H1 (cell line): ENCODE results near the gene ARHGAP42.

Experiments
- ATF2 ChIP-seq: IDR thresholded peaks from 2 replicates; pipeline ENCODE4 v1.6.1; 2012; ENCODE audit warnings: low read length, inconsistent platforms
- BACH1 ChIP-seq: IDR thresholded peaks from 2 replicates; pipeline ENCODE4 v1.6.1; 2012; ENCODE audit warnings: low read length, improper control_type of control experiment
- CBX8 ChIP-seq: fragments of 300-800, 300-1000 bp; sonication (generic); IDR thresholded peaks from 2 replicates; pipeline ENCODE4 v1.7.1; 2016; ENCODE audit warnings: low read depth, low read length, borderline replicate concordance
- CEBPB ChIP-seq: IDR thresholded peaks from 2 replicates; pipeline ENCODE4 v1.6.1; 2012; ENCODE audit warnings: low read depth, low read length
- CTCF ChIP-seq, 3 experiments: IDR thresholded peaks; 1 replicate in 2 of 3; 2 replicates in 1 of 3; pipeline versions ENCODE4 v1.5.1 to v1.6.1; 2011; ENCODE audit warnings: low read length in 3 of 3, mild to moderate bottlenecking in 3 of 3, inconsistent platforms in 2 of 3, low read depth in 1 of 3, moderate library complexity in 1 of 3; ENCODE audit not compliant: insufficient read depth in 1 of 3; ENCODE audit errors: control extremely low read depth in 1 of 3
- EZH2 ChIP-seq: fragments of 200-600 bp; sonication (generic); IDR thresholded peaks from 2 replicates; pipeline ENCODE4 v1.7.1; 2012; ENCODE audit warnings: low read depth, mild to moderate bottlenecking, moderate library complexity, low read length, inconsistent platforms; ENCODE audit not compliant: severe bottlenecking
- JUN ChIP-seq: IDR thresholded peaks from 2 replicates; pipeline ENCODE4 v1.6.1; 2011; ENCODE audit warnings: low read depth, mild to moderate bottlenecking, improper control_type of control experiment, low read length
- MAX ChIP-seq: IDR thresholded peaks from 2 replicates; pipeline ENCODE4 v1.6.1; 2012; ENCODE audit warnings: inconsistent platforms
- POLR2A ChIP-seq, 2 experiments: IDR thresholded peaks; 1 replicate in 1 of 2; 2 replicates in 1 of 2; pipeline ENCODE4 v1.6.1; 2011; ENCODE audit warnings: low read depth in 2 of 2, low read length in 2 of 2, mild to moderate bottlenecking in 2 of 2; ENCODE audit errors: control extremely low read depth in 1 of 2
- POLR2AphosphoS5 ChIP-seq: IDR thresholded peaks from 2 replicates; pipeline ENCODE4 v1.6.1; 2011; ENCODE audit warnings: low read depth, low read length
- SUZ12 ChIP-seq: fragments of 200-600 bp; sonication (generic); IDR thresholded peaks from 2 replicates; pipeline ENCODE4 v1.6.1; 2012; ENCODE audit warnings: mild to moderate bottlenecking, inconsistent platforms, low read length, moderate library complexity, mixed read lengths
- TCF12 ChIP-seq: IDR thresholded peaks from 2 replicates; pipeline ENCODE4 v1.6.1; 2011; ENCODE audit warnings: low read depth, mild to moderate bottlenecking, low read length

GRCh38 chr11:100874203-100874602, 187.1 kb downstream of the ARHGAP42 start:
- TF ChIP-seq CBX8 (no peak), JUN (no peak), CTCF (IDR thresholded peaks at IDR 0.05; ENCODE audit: control extremely low read depth in 1 of 3, insufficient read depth in 1 of 3, low read depth in 1 of 3, low read length in 3 of 3) (no peak), ATF2 (no peak), EZH2 (no peak), POLR2A (IDR thresholded peaks at IDR 0.05; ENCODE audit: control extremely low read depth in 1 of 2, low read depth in 2 of 2, low read length in 2 of 2) (no peak), BACH1 (no peak), SUZ12 (no peak), CEBPB (no peak), MAX (no peak), POLR2AphosphoS5 (no peak), TCF12 (no peak)
